Fibroblast of peridontal ligament (primary cell): Measurements from ENCODE around the gene PPIF.
A peak's percentile ranks its signal among the peaks of the same experiment; 100 is the strongest.

Experiments
- DNase-seq: peaks from one replicate; pipeline ENCODE4 v3.0.0-alpha.2; 2010; ENCODE audit errors: extremely low read depth

PPIF gene

DNA sequence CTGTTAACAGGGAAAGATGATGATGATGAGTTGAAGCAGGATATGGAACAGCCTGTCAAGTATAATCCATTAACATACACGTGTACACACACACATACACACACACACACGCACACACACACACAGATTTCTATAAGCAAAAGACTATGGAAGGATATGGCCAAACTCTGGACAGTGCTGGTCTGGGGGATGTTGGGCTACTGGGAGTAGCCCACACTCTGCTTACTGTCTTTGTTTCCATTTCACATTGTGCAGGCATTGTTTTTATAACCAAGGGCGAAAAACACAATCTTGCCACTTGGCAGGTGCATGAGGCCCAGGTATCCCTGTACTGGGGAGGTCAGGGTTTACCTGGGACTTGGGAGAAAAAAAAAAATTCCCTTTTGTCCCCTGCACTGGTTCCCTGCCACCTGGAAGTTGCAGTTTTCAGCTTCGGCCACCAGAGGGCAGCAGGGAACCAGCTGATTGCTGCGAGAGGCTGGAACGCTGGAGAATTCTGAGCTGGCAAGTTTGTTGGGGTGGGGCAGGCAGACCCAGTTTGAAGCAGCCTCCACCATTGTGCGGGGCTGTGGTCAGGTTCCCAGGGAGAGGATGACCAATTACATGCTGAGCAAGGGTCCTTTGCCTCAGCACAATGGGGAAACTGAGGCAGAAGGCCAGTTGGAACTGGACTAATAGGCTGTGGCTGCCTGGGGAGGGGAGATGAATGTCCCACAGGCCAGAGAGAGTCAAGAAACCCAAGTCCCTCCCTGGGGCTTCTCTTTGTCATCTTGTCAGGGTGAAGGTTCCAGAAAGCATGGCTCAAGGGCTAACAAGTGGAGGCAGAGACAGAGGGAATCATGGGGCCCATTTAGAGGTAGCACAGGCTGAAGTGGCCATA lies 27.3 kb downstream of the PPIF start:
- peak; percentile 73 for DNase-seq

DNA sequence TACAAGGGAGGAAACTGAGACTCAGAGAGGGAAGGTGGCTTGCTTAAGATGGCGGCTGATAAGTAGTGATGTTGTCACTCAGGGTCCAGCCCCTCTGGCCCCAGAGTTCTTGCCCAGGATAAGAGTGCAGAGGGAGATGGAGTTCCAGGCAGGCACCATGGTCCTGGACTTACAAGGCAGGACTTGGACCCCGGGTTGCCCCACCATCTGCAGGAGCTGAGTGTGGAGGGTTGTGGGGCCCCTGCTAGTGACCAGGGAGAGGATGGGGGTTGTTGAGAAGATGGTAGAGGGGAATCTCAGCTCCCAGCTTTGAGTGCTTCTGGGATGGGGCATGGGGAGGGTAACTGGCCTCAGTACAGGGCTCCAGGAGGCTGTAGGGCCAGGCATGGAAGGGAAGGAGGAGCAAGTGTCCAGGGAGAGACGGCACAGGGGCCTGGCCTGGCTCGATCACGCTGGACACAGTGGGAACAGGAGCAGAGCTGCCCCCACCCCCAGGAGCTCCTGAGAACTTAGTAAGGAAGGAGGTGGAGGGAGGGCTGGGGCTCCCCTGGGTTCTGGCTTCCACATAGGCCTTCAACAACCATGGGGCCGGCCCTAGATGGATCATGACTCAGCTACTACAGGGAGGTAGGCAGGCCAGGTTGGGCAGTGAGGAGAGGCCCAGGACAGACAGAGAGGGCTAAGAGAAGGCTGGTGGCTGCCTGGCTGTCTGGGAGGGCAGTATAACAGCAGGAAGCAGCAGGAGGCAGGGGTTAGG lies 28.2 kb downstream of the PPIF start:
- DNase-seq = peak; percentile 39

DNA sequence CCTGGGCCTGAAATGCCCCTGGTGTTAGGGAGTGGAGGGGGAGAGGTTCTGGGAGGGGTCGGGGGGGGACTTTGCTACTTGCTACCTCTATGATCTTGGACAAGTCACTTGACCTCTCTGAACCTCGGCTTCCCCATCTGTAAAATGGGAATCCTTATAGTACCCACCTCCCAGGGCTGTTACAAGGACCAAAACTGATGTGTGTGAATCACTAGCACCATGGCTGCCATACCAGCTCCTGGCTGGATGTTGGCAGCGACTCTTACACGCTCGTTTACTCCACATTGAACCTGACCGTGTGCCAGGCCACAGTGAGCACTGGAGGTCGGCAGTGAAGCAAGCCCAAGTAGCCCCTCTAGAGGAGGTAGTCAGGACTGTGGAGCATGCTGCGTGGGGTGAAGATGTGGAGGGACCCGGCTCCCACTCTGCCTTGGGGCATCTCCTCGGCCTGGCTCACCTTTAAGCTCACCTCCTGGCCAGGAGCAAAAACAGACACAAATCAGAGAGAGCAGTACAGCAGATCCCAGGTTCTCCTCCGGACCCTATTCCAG lies 28.9 kb downstream of the PPIF start:
- DNase-seq = no peak

DNA sequence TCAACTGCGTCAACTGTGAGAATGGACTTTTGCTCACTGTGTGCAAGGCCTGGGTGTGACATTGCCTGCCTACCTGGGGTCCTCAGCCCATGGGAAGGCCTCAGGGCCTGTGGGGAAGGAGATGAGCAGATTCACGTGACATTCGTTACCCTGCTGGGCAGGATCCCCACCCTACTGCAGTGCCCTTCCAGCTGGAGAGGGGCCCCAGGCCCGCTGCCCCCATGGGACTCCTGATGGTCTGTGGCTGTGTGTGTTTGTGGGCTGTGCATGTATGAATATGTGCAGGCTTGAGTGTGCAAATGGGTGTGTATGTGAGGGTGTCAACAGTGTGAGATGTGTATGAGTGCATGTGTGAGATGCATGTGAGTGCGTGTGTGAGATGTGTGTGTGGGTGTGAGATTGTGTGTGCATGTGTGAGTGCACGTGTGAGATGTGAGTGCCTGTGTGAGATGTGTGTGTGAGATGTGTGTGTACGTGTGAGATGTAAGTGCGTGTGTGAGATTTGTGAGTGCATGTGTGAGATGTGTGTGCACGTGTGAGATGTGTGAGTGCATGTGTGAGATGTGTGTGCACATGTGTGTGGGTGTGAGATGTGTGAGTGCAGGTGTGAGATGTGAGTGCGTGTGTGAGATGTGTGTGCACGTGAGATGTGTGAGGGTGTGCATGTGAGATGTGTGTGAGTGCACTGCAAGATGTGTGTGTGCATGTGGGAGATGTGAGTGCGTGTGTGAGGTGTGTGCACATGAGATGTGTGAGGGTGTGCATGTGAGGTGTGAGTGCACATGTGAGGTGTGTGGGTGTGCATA lies 29.7 kb downstream of the PPIF start:
- DNase-seq = no peak

DNA sequence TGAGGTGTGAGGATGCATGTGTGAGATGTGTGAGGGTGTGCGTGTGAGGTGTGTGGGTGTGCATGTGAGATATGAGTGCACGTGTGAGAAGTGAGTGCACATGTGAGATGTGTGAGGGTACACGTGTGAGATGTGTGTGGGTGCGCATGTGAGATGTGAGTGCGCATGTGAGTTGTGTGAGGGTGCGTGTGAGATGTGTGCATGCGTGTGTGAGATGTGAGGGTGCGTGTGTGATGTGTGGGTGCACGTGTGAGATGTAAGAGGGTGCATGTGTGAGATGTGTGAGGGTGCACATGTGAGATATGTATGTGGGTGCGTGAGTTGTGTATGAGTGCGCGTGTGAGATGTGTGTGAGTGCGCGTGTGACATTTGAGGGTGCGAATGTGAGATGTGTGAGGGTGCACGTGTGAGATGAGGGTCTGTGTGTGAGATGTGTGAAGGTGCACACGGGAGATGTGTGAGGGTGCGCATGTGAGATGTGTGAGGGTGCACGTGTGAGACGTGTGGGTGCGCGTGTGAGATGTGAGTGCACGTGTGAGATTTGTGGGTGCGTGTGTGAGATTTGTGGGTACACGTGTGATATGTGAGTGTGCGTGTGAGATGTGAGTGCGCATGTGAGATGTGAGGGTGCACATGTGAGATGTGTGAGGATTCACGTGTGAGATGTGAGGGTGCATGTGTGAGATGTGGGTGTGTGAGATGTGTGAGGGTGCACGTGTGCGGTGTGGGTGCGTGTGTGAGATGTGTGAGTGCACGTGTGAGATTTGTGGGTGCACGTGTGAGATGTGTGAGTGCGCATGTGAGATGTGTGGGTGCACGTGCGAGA lies 30.5 kb downstream of the PPIF start:
- DNase-seq = no peak

DNA sequence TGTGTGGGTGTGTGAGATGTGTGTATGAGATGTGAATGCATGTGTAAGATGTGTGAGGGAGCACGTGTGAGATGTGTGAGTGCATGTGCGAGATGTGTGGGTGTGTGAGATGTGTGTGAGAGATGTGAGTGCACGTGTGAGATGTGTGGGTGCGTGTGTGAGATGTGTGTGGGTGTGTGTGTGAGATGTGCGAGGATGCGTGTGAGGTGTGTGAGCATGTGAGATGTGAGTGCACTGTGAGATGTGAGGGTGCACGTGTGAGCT lies 31.0 kb downstream of the PPIF start:
- DNase-seq = no peak

DNA sequence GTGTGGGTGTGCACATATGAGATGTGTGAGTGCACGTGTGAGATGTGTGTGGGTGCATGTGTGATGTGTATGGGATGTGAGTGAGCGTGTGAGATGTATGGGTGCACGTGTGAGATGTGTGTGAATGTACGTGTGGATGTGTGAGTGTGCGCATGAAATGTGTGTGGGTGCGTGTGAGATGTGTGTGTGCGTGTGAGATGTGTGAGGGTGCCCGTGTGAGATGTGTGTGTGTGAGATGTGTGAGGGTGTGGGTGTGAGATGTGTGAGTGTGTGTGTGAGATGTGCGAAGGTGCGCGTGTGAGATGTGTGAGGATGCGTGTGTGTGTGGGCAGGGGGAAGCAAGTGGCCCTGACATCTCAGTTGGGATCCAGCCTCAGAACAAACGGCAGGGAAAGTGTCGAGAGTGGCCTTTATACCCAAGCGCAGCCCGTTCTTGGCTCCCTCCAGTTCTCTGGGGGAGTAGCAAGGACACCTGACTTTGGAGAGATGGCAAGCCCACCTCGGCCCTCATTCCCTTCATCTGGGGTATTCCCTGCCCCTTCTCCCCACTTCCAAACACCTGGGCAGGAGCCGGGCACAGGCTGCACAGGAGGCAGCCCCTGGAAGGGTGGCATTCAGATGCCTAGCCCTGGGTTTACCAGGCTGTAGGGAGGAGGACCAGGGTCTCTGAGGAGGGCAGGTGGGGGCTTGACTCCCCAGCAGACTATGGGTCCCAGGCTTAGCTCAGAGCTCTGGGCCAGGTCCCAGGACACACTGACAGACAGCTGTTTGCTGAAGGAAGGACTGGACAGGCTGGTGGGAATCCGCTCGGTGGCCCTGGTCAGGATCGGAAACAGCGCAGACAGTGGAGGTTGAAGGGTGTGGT lies 31.6 kb downstream of the PPIF start:
- no peak for DNase-seq

DNA sequence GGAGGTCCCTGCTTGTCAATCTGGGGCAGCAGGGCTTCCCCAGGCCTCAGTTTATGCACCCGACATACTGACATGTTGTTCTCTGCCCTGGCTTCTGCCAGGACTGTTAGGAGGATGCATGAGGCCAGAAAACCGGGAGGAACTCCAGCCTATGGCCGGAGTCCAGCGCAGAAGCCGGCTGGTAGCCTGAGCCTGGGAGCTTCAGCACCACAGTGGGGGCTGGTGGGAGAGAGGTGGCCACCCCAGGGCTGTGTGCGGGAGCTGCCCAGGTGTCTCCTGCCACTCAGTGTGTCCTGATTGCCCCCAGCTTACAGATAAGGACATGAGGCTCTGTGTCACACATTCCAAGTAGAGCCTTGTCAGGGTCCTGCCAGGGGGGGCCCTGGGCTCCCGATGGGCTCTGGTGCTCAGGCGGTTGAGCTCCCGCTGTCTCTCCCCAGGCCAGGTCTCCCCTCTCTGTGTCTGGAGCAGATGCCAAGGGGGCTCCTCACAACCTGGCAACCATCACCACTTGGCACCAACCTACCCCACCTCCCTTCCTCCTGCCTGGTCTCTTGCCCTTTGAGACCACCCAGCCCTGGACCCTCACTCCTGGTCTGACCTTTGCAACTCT lies 32.3 kb downstream of the PPIF start:
- no peak for DNase-seq

DNA sequence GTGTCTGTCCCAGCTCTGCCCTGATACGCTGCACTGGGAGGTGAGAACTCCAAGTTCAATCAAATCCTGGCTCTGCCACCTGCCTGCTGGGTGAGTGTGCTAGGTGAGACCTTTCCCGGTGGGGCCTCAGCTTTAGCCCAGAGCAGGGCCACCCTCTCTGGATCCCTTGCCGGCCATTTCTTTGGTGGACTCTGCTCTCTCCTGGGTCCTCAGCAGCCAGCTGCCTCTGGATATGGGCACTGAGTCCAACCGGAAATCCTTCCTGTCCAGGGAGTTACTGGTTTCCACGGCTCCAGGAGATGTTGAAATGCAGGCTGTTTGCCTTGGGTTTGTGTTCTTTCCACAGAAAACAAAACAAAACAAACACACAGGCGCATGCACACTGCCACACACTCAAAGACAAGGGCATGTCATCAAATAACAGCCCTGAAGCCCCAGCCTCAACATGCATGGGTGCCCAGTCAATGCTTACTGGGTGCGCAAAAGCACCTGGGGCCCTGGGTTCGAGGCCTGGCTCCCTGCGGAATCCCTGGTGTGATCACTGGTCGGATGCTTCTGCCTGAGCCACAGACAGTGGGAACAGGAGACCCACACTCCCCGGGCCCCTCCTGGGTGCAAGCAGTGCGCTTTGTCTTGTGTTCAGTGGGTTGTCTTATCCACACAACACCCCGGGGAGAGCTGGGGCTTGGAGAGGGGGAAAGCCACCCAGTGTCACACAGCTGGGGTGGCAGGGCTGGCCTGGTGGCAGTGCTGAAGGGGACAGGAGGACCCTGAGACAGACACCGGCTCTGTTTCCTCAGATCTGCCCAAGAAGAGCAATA lies 33.1 kb downstream of the PPIF start:
- DNase-seq = peak; percentile 75

DNA sequence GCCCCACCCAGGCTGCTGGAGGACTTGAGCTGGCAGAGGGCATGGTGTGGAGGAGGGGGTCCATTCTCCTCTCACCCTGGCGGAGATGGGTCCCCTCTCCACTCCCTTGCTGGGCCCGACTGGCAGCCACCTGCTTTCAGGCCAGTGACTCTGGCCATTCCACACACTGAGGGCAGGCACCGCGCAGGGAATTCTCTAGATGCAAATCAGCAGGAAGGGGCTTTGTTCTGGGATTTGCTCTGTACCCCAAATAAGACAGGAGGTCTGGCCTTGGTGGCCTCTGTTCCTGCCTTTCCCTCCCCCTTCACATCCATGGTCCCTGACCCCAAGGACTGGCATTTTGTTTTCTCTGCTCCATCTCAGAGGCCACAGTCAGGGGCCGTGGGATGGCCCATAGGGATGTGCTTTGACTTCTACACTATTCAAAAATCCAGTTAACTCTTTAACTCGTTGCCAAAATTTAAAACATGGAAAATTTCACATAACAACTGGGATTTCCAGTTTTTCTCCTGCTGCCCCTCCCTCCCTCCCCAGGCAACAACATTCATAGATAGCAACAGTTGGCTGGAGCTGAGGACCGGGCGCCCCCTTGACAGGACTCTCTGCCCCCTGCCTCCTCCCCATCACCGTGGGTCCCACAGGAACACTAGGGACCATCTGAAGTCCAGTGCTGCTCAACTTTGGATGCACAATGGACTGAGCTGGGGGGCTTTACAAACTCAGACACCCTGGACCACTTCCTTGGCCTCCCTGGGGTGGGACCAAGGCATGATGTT lies 33.9 kb downstream of the PPIF start:
- no peak for DNase-seq

DNA sequence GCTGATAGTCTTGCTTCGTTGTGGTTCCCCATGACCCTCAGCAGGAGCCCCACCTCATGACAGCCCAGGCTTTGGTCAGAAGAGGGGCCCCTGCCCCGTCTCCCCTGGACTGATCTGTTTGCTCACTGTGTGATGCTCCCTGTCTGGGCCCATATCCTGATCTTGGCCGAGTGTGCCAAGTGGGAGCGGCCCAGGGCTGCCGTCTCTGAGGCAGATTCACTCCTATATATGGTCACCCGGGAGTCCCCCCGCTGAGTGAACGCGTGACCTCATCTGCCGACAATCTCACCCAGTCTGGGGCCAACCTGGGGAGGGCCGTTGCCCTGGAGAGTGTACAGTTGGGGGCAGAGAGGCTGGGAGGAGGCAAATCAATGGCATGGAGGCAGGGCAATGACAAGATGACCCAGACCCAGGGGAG lies 34.5 kb downstream of the PPIF start:
- peak; percentile 60 for DNase-seq

DNA sequence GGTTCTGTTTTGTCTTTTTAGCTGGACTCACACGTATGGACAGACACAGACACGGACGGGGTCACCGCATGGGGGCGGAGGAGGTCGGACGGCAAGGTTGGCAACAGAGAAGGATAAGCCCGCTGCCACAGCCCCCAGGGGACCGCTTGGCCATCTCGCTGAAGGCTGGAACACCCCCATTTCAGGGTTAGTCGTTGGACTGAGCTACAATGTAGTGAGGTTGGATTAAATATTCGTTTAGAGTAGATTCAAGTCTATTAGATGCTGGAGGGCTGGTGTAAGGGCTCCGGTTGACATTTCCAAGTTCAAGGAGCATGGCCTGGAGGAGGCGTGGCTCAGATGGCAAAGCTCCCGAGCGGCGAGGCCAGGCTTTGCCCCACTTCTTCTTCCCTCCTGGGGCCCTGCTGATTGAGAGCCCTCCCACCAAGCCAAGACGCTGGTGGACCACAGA lies 35.2 kb downstream of the PPIF start:
- no peak for DNase-seq

DNA sequence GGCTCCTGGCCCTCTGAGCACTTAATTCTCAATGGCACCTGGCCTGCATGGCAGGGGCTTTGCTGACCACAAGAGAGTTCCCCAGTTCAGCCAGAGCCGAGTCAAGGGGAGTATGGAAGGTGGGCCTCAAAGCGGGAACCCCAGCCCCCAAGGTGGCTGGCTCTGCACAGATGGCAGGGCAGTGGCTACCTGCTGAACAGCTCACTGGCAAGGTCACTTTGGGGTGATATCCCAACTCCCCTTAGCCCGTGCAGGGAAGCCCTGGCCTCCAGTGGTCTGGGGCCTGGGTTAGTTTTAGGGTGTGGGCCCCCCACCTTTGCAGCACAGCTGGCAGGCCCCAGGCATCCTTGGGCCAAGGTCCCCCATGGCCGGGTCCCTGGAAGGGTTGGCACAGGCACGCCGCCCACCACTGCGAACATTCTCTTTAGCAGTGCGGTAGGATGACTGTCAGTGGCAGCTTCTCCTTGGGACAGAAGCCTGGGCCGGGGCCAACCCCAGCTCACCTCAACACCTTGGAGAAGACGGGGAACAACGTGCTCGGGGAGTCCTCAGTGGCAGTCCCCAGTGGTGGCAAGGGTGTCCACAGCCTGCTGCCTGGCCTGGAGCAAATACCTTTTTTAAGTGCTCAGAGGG lies 36.8 kb downstream of the PPIF start:
- no peak for DNase-seq

DNA sequence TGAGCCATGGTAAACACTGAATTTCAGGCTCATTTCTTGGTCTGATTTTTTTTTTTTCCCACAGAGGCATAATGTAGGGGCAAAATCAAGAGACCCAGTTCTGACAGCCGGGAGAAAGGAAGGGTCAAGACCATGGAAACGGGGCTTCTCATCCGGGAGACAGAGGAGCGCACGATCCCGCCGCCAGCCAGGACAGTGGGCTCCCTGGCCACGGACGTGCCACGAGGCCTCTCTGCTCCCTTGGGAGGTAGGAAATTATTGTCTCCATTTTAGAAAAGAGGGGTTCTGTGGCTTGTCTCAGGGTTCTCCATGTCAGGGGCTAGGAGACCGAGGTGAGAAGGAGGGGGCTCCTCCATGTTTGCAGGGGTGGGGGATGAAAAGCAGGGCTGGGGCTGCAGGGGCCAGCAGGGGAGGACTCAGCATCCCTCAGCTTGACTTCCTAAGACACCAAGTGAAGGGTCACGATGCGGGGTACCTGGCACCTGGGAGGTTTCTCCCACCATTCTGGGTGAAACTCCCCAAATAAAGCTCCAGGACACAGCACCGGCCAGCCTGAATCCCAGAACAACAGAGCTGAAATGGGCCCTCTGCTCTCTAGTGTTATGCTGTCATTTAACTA lies 37.6 kb downstream of the PPIF start:
- no peak for DNase-seq

DNA sequence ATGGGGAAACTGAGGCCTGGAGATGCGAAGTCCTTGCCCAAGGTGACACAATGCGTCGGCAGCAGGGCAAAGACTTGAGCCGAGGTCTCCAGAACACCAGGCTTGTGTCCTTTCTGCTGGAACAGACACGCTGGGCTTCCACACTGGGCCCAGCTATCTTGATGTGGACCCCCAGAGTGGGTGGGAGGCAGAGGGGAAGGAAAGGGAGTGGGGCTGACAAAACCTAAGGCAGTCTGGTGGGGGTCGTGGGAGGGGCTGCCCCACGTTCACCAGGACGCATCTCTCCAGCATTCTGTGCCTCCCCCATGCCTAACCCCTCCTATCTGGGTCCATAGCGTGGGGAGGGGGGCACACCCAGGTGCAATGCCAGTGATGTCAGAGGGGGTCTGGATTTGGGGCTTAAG lies 38.1 kb downstream of the PPIF start:
- no peak for DNase-seq

DNA sequence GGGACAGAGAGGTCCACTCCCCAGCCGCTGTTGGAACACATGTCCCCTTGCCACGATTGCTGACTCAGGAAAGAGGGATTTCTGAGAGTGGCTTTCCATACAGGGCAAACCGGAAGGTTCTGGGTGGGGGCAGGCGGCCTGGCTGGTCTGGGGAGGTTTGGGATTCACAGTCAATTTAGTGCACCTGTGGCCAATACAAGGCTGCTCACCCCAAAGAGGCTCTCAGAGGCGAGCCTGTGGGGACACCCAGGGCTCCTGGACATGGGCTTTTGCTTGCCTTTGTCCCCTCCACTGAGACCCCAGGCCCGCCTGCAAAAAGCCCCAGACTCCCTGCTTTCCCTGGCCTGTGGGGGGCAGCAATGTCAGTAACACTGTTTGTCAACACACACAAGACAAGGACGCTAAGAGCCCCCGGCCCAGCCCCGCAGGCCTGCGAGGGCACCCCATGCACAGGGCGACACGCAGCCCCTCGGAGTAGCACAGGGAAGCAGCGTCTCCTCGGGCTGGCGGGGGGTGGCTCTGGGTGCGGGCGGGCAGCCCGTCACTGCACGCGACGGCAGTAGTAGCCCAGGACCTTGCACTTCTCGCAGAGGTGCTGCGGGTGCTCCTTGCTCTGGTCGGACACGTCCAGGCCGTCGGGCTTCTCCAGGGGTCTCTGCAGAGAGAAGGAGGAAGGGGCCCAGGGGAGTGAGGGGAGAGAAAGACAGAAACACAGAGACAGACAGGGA lies 38.7 kb downstream of the PPIF start:
- no peak for DNase-seq
